ENCODE data around the gene GALNT2.

- no peak for TF ChIP-seq IRF5 (IDR thresholded peaks at IDR 0.05; ENCODE audit: borderline replicate concordance)
- TF ChIP-seq TBL1XR1 (IDR thresholded peaks at IDR 0.05; ENCODE audit: low read depth, low read length): no peak
- TF ChIP-seq BCL11A (IDR thresholded peaks at IDR 0.05; ENCODE audit: low read depth, low read length): no peak
- no peak for TF ChIP-seq CEBPB (IDR thresholded peaks at IDR 0.05; ENCODE audit: borderline replicate concordance in 1 of 2, low read depth in 2 of 2, low read length in 2 of 2)
- TF ChIP-seq EZH2 (IDR thresholded peaks at IDR 0.05; ENCODE audit: borderline replicate concordance, control insufficient read depth, low read depth, low read length): no peak
- TF ChIP-seq CTCF (IDR thresholded peaks at IDR 0.05 in 2 of 3, conservative IDR thresholded peaks at IDR 0.05 in 1 of 3; ENCODE audit: control insufficient read depth in 2 of 3, extremely low read depth in 1 of 3, insufficient read depth in 1 of 3, low read depth in 3 of 3, low read length in 3 of 3): no peak
- TF ChIP-seq CHD2 (IDR thresholded peaks at IDR 0.05; ENCODE audit: borderline replicate concordance, low read depth, low read length): no peak
- TF ChIP-seq STAT1 (conservative IDR thresholded peaks at IDR 0.05): no peak
These were observed 109.9 kb downstream of the GALNT2 start for GRCh38 chr1:230176871-230177411.
